NCI-H1092 (cell line): Measurements from ENCODE around the gene CLDN24.
"Not testable (repeated sequence)": the region's sequence is repeated elsewhere in the genome, so short reads cannot be mapped to it uniquely, and the experiment has no call there.

Source experiments
- DNase-seq: peaks from one replicate; lab custom pipeline; 2025; lab: John Stamatoyannopoulos, UW

CLDN24 gene

GRCh38 chr4:183347146-183347545 is 24.9 kb upstream of the CLDN24 start:
- no peak for DNase-seq

- DNase-seq, result no peak
Measured at GRCh38 chr4:183345261-183345660, 23.0 kb upstream of the CLDN24 start.

GRCh38 chr4:183344523-183345255 is 22.5 kb upstream of the CLDN24 start:
- DNase-seq, result no peak

GRCh38 chr4:183343730-183344129 is 21.5 kb upstream of the CLDN24 start:
- no peak for DNase-seq

- DNase-seq, result no peak
Measured at GRCh38 chr4:183342541-183343533, 20.6 kb upstream of the CLDN24 start.

GRCh38 chr4:183337833-183338232 is 15.6 kb upstream of the CLDN24 start:
- DNase-seq, result no peak

GRCh38 chr4:183337349-183337748 is 15.1 kb upstream of the CLDN24 start:
- no peak for DNase-seq

GRCh38 chr4:183335369-183335940 is 13.2 kb upstream of the CLDN24 start:
- DNase-seq, result no peak

GRCh38 chr4:183333983-183334382 is 11.8 kb upstream of the CLDN24 start:
- DNase-seq, result no peak

GRCh38 chr4:183333202-183333601 is 11.0 kb upstream of the CLDN24 start:
- no peak for DNase-seq

- no peak for DNase-seq
Measured at GRCh38 chr4:183332447-183332846, 10.2 kb upstream of the CLDN24 start.

- no peak for DNase-seq
Measured at GRCh38 chr4:183330841-183331240, 8.6 kb upstream of the CLDN24 start.

GRCh38 chr4:183329954-183330742 is 7.9 kb upstream of the CLDN24 start:
- DNase-seq, result no peak

- no peak for DNase-seq
Measured at GRCh38 chr4:183329244-183329643, 7.0 kb upstream of the CLDN24 start.

GRCh38 chr4:183328832-183329231 is 6.6 kb upstream of the CLDN24 start:
- DNase-seq, result no peak

GRCh38 chr4:183327827-183328226 is 5.6 kb upstream of the CLDN24 start:
- DNase-seq, result no peak

GRCh38 chr4:183326853-183327252 is 4.6 kb upstream of the CLDN24 start:
- DNase-seq, result no peak

GRCh38 chr4:183326387-183326786 is 4.2 kb upstream of the CLDN24 start:
- DNase-seq, result not testable (repeated sequence)

- DNase-seq, result no peak
Measured at GRCh38 chr4:183324619-183325018, 2.4 kb upstream of the CLDN24 start.

GRCh38 chr4:183324056-183324455 is 1.8 kb upstream of the CLDN24 start:
- not testable (repeated sequence) for DNase-seq

- no peak for DNase-seq
Measured at GRCh38 chr4:183323295-183323694, 1.1 kb upstream of the CLDN24 start.

- DNase-seq, result no peak
Measured at GRCh38 chr4:183321516-183321915, 710 bp downstream of the CLDN24 start.
